GM21737 (cell line): Measurements from ENCODE around the gene GPC4.
"Not testable (repeated sequence)": the region's sequence is repeated elsewhere in the genome, so short reads cannot be mapped to it uniquely, and the experiment has no call there.

Source experiments
- ATAC-seq: cut with Tn5 transposase; IDR thresholded peaks from one replicate; pipeline ENCODE4 v1.9.1; 2021; ENCODE audit warnings: mild to moderate bottlenecking, moderate library complexity; ENCODE audit not compliant: unreplicated experiment

The GPC4 gene

GRCh38 chrX:133308499-133308897, 106.8 kb downstream of the GPC4 start:
- ATAC-seq: no peak

GRCh38 chrX:133307637-133308498, 107.4 kb downstream of the GPC4 start:
- ATAC-seq: no peak

GRCh38 chrX:133307094-133307493, 108.2 kb downstream of the GPC4 start:
- ATAC-seq: no peak

- no peak for ATAC-seq
Observed at GRCh38 chrX:133306316-133306715, 109.0 kb downstream of the GPC4 start.

- ATAC-seq: no peak
Observed at GRCh38 chrX:133305348-133305747, 109.9 kb downstream of the GPC4 start.

- ATAC-seq: no peak
Observed at GRCh38 chrX:133302775-133303445, 112.4 kb downstream of the GPC4 start.

- no peak for ATAC-seq
Observed at GRCh38 chrX:133300591-133300990, 114.7 kb downstream of the GPC4 start.

GRCh38 chrX:133297284-133297683, 118.0 kb downstream of the GPC4 start:
- ATAC-seq: no peak

GRCh38 chrX:133294126-133294525, 121.2 kb downstream of the GPC4 start:
- no peak for ATAC-seq

GRCh38 chrX:133290076-133290475, 125.2 kb downstream of the GPC4 start:
- ATAC-seq: no peak

- ATAC-seq: no peak
Observed at GRCh38 chrX:133287860-133288259, 127.4 kb downstream of the GPC4 start.

- no peak for ATAC-seq
Observed at GRCh38 chrX:133285341-133285740, 129.9 kb downstream of the GPC4 start.

- ATAC-seq: not testable (repeated sequence)
Observed at GRCh38 chrX:133279112-133279730, 136.1 kb downstream of the GPC4 start.

GRCh38 chrX:133273180-133273579, 142.1 kb downstream of the GPC4 start:
- ATAC-seq: no peak

GRCh38 chrX:133269168-133269567, 146.1 kb downstream of the GPC4 start:
- ATAC-seq: no peak

- ATAC-seq: no peak
Observed at GRCh38 chrX:133267621-133268020, 147.7 kb downstream of the GPC4 start.

GRCh38 chrX:133265331-133265730, 150.0 kb downstream of the GPC4 start:
- no peak for ATAC-seq

GRCh38 chrX:133258481-133258880, 156.8 kb downstream of the GPC4 start:
- ATAC-seq: no peak

GRCh38 chrX:133254666-133255065, 160.6 kb downstream of the GPC4 start:
- ATAC-seq: no peak

- ATAC-seq: no peak
Observed at GRCh38 chrX:133251204-133251603, 164.1 kb downstream of the GPC4 start.

GRCh38 chrX:133250184-133251100, 164.8 kb downstream of the GPC4 start:
- ATAC-seq: no peak
